HG02870 (cell line): ENCODE data around the gene FAM3A.

Experiments used
- ATAC-seq: cut with Tn5 transposase; IDR thresholded peaks from one replicate; pipeline ENCODE4 v1.9.1; 2021; ENCODE audit warnings: mild to moderate bottlenecking, moderate library complexity; ENCODE audit not compliant: unreplicated experiment

Gene FAM3A

GRCh38 chrX:154481911-154482601, 34.0 kb downstream of the FAM3A start:
- ATAC-seq: no peak

- ATAC-seq: no peak
Measured at GRCh38 chrX:154481195-154481594, 34.8 kb downstream of the FAM3A start.

GRCh38 chrX:154478728-154479622, 37.1 kb downstream of the FAM3A start, which contains the start of gene LAGE3:
LAGE3 (minus strand) TSS chrX:154479281; CDS start chrX:154478915, 366 bp downstream.
- ATAC-seq: peak; percentile 82

GRCh38 chrX:154477891-154478477, 38.0 kb downstream of the FAM3A start:
- no peak for ATAC-seq

GRCh38 chrX:154476821-154477220, 39.2 kb downstream of the FAM3A start:
- no peak for ATAC-seq

GRCh38 chrX:154473683-154474082, 42.3 kb downstream of the FAM3A start:
- no peak for ATAC-seq

- ATAC-seq: no peak
Measured at GRCh38 chrX:154472685-154473632, 43.1 kb downstream of the FAM3A start.

GRCh38 chrX:154471839-154472684, 44.0 kb downstream of the FAM3A start:
- no peak for ATAC-seq

- ATAC-seq: no peak
Measured at GRCh38 chrX:154470914-154471568, 45.0 kb downstream of the FAM3A start.

GRCh38 chrX:154470434-154470833, 45.6 kb downstream of the FAM3A start:
- ATAC-seq: no peak

GRCh38 chrX:154469880-154470279, 46.2 kb downstream of the FAM3A start:
- ATAC-seq: no peak

GRCh38 chrX:154469114-154469513, 46.9 kb downstream of the FAM3A start:
- ATAC-seq: no peak

GRCh38 chrX:154468217-154468616, 47.8 kb downstream of the FAM3A start:
- no peak for ATAC-seq

GRCh38 chrX:154467556-154467955, 48.5 kb downstream of the FAM3A start:
- no peak for ATAC-seq

GRCh38 chrX:154466907-154467306, 49.1 kb downstream of the FAM3A start:
- no peak for ATAC-seq

GRCh38 chrX:154466036-154466435, 50.0 kb downstream of the FAM3A start:
- ATAC-seq: no peak

- no peak for ATAC-seq
Measured at GRCh38 chrX:154465601-154466000, 50.4 kb downstream of the FAM3A start.

- ATAC-seq: no peak
Measured at GRCh38 chrX:154464806-154465365, 51.1 kb downstream of the FAM3A start.
